Stomach (tissue), 4 donors: ENCODE data around the gene AGAP1.

Source experiments
- EP300 ChIP-seq: sonication (generic); formaldehyde crosslinking; IDR thresholded peaks from one replicate; pipeline ENCODE4 v1.6.1; 2017; ENCODE audit warnings: antibody characterized with exemption
- POLR2A ChIP-seq, 4 donors: fragments of 450-650 bp; IDR thresholded peaks; one replicate each; pipeline ENCODE4 v1.6.1; 2016; ENCODE audit warnings: antibody characterized with exemption in 4 of 4, control low read depth in 2 of 4, mild to moderate bottlenecking in 1 of 4, moderate library complexity in 1 of 4
- TF ChIP-seq, protein P1 (sequence below), 7 experiments: fragments of 450-650 bp in 4 of 7; fragments of 200-600 bp in 3 of 7; sonication (generic) in 3 of 7; IDR thresholded peaks; one replicate each; pipeline ENCODE4 v1.5.1; 2016 to 2019; ENCODE audit warnings: antibody characterized with exemption in 7 of 7, control low read depth in 2 of 7, mild to moderate bottlenecking in 1 of 7

DNA sequence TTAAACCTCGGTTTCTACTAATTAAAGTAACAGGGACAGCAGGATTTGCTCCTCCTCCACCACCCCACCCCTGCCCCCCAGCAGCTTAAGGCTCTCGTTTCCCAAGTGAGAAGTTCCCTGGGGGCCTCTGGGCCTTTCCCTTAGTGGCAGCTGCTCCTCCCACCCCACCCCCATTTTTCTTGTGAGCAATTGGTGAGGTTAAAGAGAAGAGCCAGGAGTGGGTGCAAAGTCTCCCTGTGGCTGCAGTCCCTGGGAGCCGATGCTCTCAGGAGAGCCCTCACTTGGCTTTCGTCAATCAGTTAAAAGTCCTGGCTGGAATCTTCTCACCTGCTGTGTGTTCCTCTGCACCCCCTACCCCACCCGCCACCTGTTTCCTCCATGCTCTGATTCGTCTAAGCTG is 48.7 kb upstream of the AGAP1 start:
- TF ChIP-seq, protein P1, sequence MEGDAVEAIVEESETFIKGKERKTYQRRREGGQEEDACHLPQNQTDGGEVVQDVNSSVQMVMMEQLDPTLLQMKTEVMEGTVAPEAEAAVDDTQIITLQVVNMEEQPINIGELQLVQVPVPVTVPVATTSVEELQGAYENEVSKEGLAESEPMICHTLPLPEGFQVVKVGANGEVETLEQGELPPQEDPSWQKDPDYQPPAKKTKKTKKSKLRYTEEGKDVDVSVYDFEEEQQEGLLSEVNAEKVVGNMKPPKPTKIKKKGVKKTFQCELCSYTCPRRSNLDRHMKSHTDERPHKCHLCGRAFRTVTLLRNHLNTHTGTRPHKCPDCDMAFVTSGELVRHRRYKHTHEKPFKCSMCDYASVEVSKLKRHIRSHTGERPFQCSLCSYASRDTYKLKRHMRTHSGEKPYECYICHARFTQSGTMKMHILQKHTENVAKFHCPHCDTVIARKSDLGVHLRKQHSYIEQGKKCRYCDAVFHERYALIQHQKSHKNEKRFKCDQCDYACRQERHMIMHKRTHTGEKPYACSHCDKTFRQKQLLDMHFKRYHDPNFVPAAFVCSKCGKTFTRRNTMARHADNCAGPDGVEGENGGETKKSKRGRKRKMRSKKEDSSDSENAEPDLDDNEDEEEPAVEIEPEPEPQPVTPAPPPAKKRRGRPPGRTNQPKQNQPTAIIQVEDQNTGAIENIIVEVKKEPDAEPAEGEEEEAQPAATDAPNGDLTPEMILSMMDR (IDR thresholded peaks at IDR 0.05): no peak
- TF ChIP-seq EP300: no peak
- TF ChIP-seq POLR2A (IDR thresholded peaks at IDR 0.05): no peak
